NCI-H2227 treated with DMSO at 0.1 percent for 48 hours (cell line): ENCODE results near the gene ACIN1.

ENCODE experiments used
- DNase-seq: peaks from one replicate; lab custom pipeline; 2025; lab: John Stamatoyannopoulos, UW

ACIN1 gene

GRCh38 chr14:23094666-23095195 lies at the start of gene ACIN1:
ACIN1 (minus strand) TSS chr14:23095136; CDS start chr14:23095112, 24 bp downstream.
- DNase-seq, result no peak

GRCh38 chr14:23143911-23144310 lies 49.0 kb upstream of the ACIN1 start:
- DNase-seq, result no peak

- no peak for DNase-seq
Observed at GRCh38 chr14:23142826-23143225, 47.9 kb upstream of the ACIN1 start.

GRCh38 chr14:23141706-23142444 lies 46.9 kb upstream of the ACIN1 start:
- no peak for DNase-seq

- no peak for DNase-seq
Observed at GRCh38 chr14:23140371-23140770, 45.4 kb upstream of the ACIN1 start.

GRCh38 chr14:23139874-23140273 lies 44.9 kb upstream of the ACIN1 start:
- no peak for DNase-seq

GRCh38 chr14:23137813-23138535 lies 43.0 kb upstream of the ACIN1 start:
- DNase-seq, result no peak

- no peak for DNase-seq
Observed at GRCh38 chr14:23137192-23137812, 42.4 kb upstream of the ACIN1 start.

GRCh38 chr14:23136566-23137133 lies 41.7 kb upstream of the ACIN1 start:
- no peak for DNase-seq

- no peak for DNase-seq
Observed at GRCh38 chr14:23132970-23133369, 38.0 kb upstream of the ACIN1 start.

- no peak for DNase-seq
Observed at GRCh38 chr14:23131482-23131881, 36.5 kb upstream of the ACIN1 start.

GRCh38 chr14:23130871-23131270 lies 35.9 kb upstream of the ACIN1 start:
- DNase-seq, result no peak

GRCh38 chr14:23129759-23130316 lies 34.9 kb upstream of the ACIN1 start:
- DNase-seq, result no peak

- no peak for DNase-seq
Observed at GRCh38 chr14:23128969-23129758, 34.2 kb upstream of the ACIN1 start.

- DNase-seq, result no peak
Observed at GRCh38 chr14:23127861-23128260, 32.9 kb upstream of the ACIN1 start.

- DNase-seq, result no peak
Observed at GRCh38 chr14:23126548-23127278, 31.8 kb upstream of the ACIN1 start.

GRCh38 chr14:23125933-23126524 lies 31.1 kb upstream of the ACIN1 start:
- no peak for DNase-seq

GRCh38 chr14:23125011-23125410 lies 30.1 kb upstream of the ACIN1 start:
- no peak for DNase-seq

- DNase-seq, result no peak
Observed at GRCh38 chr14:23124337-23124954, 29.5 kb upstream of the ACIN1 start.

- DNase-seq, result peak; percentile 2
Observed at GRCh38 chr14:23123419-23123818, 28.5 kb upstream of the ACIN1 start.
